Muscle of arm (tissue), 12 donors: ENCODE results near the gene CABLES1. TPM values are rescaled to one million over a fixed set of nuclear protein-coding genes. Genes with fewer than 3 reads are reported as not detected.
"Not testable (repeated sequence)": the region's sequence is repeated elsewhere in the genome, so short reads cannot be mapped to it uniquely, and the experiment has no call there.

Experiments
- DNase-seq: peaks from one replicate; pipeline ENCODE4 v3.0.0-alpha.2; 2013
- polyA plus RNA-seq, 12 donors: library from polyadenylated mRNA; unstranded; fragments of 120-200 nt; gene quantifications; one replicate each; pipeline ENCODE4 v1.2.1, GENCODE V29; 2013; ENCODE audit not compliant: insufficient read length in 12 of 12

Gene CABLES1
- polyA plus RNA-seq, 12 donors, result 5.1 to 14.9 (median 8.1) TPM; not detected in 1

GRCh38 chr18:23238651-23239349 is 103.5 kb downstream of the CABLES1 start:
- no peak for DNase-seq

GRCh38 chr18:23239350-23239692 is 104.0 kb downstream of the CABLES1 start:
- DNase-seq, result no peak

DNA sequence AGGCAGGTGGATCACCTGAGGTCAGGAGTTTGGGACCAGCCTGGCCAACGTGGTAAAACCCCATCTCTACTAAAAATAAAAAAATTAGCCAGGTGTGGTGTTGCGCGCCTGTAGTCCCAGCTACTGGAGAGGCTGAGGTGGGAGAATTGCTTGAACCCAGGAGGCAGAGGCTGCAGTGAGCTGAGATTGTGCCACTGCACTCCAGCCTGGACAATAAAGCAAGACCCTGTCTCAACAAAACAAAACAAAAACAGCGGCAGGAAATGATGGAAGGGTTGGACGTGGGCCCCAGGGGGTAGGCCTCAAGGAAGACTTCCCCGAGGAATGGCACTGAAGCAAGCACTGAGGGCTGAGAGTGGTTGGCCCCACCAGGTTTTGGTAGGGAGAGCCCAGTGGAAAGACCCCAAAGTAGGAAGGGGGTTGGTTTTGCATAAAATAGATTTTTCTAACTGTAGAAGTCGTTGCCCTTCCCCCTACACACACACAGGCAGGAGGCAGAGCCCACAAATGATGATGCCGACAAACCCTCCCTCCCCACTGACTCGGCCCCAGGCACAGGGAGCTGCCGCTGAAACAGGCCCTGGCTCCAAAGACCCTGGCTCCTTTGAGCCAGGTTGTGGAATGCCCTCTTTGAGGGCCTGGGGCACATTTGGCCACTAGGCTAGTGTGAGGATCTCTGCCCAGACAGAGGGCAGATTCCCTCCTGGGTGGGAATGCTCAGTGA is 104.8 kb downstream of the CABLES1 start:
- DNase-seq, result no peak

DNA sequence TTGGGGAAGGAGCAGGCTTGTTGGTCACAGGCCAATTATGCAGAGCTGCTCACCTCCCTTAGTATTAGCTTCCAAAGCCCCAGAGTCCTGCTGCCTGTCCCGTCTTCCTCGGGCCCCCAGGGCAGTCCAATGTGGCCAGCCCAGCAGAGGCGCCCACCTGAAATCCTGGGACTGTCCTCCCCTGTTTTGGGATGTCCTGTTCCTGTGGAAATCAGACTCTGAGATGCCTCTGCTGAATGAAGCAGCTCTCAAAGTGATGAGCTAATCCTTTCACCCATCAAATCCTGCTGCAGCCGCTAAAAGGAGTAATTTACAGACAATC is 105.3 kb downstream of the CABLES1 start:
- DNase-seq, result no peak

DNA sequence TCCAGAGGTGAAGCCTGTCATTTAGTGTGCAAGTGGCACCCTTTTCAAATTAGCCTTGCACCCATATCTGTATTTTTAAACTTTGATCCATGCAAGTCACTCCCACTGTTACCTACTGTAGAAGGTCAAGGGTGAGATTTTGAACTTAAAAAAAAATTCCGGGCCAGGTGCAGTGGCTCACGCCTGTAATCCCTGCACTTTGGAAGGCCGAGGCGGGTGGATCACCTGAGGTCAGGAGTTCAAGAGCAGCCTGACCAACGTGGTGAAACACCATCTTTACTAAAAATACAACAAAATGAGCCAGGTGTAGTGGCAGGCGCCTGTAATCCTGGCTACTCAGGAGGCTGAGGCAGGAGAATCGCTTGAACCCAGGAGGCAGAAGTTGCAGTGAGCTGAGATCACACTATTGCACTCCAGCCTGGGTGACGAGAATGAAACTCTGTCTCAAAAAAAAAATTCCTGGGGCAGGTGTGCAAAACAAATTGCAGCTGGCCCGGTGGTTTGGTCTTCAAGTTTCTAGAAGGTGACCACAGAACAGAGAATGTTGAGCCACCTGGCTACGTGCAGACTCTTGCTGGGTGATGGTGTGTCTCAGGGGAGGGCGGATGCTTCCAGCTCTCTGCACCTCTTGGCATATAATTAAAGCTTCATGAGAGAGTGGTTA is 106.7 kb downstream of the CABLES1 start:
- DNase-seq, result not testable (repeated sequence)

- no peak for DNase-seq
These were observed 107.9 kb downstream of the CABLES1 start for GRCh38 chr18:23243178-23243577.

DNA sequence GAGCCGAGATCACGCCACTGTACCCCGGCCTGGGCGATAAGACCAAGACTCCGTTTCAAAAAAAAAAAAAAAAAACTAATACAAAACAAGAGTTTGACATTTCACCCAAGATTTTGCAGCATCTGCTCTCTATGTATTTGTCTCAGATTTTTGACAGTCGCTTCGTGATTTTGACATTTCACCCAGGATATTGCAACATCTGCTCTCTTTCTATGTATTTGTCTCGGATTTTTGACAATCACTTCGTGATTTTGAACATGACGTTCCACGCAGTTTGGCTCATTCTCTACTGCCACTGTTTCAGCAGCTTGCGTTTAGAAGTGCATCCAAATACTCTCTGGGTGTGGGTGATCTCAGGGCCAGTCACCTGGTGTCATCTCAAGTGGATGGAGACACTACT is 108.5 kb downstream of the CABLES1 start:
- no peak for DNase-seq

- no peak for DNase-seq
These were observed 109.1 kb downstream of the CABLES1 start for GRCh38 chr18:23244401-23244800.

DNA sequence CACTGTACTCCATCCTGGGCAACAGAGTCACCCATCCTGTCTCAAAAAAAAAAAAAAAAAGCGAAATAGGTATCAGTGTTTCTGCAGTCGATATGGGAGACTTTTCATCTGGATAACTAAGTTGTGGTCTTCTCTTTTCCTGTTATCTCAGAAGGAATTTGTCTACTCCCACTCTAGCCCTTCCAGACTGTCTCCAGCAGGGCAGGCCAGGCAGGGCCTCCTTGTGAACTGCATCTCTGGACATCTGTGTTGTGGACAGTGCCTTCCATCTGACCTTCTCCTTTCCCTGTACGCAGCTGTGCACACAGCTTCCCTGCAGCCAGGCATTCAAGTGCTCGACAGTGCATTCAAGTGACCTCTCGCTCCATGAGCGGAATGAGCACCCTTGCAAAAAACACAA is 110.2 kb downstream of the CABLES1 start:
- DNase-seq, result no peak

DNA sequence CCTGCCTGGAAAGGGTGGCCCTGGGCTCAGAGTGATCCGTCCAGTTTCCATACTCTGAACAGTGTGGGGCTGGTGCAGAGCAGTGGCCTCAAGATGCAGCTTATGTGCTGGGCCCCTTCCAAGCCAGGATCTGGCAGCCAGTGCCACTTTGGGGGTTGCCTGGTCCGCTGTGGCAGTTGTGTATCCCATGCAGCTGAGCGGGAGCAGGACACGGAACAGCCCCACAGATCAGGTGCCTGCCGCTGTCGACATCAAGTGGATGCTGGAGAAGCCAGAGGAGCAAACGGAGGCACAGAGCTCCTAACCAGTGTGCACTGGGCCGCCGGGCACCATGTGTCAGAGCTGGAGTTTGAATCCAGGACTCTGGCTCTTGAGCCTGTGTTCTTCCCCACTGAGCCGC is 112.0 kb downstream of the CABLES1 start:
- no peak for DNase-seq

DNA sequence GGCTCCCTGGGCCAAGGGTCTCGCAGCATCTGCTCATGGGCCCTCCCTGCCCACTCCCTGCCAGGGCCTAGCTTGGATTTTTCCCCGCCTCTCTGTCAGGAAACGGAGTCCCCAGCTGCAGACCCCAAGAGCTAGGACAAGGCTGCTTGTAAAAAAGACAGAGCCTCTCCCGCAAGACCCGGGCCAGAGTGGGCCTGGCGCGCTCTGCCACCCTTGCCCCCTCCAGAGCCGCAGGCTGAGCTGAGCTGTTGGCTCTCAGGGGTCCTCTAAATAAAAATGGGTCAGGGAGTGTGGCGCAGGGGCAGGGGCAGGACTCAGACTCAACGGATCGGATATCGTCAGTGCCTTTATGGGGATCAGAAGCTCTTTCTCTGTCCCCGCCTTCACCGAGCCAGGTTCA is 112.6 kb downstream of the CABLES1 start:
- DNase-seq, result no peak

DNA sequence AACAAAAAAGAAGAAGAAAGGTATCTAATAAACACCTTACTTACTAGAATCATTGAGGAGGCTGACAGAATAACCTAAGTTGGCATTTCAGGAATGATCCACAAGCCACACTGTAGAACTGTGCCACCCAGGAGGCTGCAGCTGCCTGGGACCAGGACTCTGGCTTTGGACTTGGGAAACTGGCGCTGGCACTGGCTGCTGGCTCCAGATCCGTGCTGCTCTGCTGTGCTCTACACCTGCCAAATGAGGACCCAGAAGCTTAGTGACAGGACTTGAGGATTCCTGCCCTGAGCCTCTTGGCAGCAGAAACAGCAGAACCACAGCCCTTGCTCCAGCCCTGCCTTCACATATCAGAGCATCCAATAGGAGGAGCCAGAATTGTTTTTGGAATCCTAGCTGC is 113.5 kb downstream of the CABLES1 start:
- no peak for DNase-seq

GRCh38 chr18:23249348-23249747 is 114.1 kb downstream of the CABLES1 start:
- no peak for DNase-seq

DNA sequence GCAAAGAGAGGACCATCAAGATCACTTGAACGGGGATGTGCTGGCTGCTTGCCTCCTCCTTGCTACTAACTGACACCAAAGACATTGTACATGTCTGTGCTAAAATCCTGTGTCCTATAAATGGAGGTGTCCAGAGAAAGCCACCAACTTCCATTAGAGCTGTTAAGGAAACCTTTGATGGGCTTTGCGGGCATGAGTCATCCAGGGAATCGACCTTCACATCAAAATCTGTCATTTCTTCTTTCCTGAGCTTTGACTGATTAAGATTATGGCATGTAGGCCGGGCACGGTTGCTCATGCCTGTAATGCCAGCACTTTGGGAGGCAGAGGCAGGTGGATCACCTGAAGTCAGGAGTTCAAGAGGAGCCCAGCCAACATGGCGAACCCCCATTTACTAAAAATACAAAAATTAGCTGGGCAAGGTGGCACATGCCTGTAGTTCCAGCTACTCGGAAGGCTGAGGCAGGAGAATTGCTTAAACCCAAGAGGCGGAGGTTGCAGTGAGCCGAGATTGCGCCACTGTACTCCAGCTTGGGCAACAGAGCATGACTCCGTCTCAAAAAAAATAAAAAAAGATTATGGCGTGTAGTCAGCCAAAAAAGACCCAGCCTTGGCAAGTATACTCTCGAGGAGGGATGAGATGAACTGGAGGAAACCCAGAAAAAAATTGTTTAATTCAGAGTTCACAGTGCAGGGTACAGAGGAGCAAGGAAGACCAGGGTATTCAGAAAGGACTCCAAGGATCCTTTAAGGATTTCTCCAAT is 115.8 kb downstream of the CABLES1 start:
- no peak for DNase-seq

- no peak for DNase-seq
These were observed 118.3 kb downstream of the CABLES1 start for GRCh38 chr18:23253630-23254029.

GRCh38 chr18:23257137-23257536 is 121.9 kb downstream of the CABLES1 start:
- DNase-seq, result no peak

DNA sequence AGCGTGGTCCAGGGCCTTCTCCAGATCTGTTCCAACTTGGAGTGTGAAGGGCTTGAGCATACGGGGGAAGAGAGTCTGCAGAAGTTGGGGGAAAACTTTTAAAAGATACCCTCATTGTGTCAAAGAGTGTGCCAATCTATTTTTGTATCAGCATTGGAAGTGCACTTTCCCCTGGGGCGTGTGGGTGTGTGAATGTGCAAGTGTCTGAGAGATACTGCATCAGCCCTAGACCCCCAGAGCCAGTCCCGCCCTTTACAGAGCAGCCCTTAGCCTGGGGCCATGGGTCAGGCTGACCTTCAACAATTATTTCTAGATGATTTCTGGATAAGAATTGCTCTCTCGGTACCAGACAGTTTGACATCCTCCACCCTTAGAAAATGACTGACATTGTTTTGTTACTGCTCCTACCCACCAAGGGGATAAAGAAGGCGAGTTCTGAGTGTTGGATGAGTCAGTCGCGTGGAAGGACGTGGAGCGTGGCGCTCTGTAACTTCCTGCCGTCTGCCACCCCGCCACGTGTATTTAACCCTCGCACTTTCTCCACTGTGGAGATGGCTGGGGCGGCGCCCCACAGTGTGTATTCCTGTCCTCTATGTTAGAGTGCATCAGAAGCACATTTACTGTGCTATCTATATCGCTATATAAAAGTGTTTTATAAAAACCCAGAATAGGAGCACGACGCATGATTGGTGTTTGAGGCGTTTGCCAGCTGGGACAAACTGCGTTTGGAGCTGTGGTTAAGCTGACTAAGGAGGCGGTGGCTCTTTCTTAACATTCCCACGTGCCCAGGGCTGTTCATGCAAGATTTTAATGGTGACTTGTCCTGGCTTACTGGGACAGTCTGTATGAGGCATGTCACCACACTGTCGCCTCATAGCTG is 122.6 kb downstream of the CABLES1 start:
- DNase-seq, result no peak

DNA sequence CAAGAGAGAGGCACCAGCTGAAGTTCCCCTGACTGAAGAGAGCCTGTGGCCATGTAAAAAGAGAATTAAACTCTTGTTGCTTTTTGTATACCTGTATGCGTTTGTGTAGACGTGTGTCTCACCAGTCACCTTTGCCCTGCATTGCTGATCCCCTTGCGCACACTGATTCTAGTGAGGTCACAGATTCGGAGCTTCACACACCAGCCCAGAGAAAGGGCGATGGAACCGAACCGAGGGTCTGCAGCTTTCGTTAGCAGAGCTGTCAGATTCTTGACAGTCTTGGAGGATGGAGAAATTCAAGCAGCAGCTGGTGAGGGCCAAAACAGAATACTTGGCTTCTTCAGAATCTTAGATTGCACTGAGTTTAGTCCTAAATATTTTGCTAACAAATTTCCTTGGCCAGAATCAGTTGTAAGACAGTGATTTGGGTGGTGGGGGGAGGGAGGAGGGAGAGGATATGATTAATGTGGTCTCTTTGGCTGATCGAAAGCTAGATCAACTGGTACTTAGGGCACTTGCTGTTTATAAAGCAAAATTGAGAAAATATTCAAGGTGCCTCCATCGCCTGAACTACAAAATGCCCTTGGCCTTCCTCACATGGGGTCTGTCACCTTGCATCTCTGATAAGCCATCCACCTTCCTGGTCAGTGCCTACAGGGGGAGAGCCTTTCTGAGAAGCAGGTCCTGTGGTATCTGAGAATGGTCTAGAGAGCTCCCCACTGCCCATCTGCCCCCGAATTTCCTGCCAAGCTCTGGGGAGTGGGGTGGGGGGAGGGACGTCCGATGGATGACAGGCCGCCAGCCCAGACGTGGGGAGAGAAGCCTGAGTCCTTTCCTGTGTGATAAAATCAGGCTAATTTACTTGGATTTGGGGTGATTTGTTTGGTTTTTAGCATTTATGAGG is 123.5 kb downstream of the CABLES1 start:
- DNase-seq, result no peak

DNA sequence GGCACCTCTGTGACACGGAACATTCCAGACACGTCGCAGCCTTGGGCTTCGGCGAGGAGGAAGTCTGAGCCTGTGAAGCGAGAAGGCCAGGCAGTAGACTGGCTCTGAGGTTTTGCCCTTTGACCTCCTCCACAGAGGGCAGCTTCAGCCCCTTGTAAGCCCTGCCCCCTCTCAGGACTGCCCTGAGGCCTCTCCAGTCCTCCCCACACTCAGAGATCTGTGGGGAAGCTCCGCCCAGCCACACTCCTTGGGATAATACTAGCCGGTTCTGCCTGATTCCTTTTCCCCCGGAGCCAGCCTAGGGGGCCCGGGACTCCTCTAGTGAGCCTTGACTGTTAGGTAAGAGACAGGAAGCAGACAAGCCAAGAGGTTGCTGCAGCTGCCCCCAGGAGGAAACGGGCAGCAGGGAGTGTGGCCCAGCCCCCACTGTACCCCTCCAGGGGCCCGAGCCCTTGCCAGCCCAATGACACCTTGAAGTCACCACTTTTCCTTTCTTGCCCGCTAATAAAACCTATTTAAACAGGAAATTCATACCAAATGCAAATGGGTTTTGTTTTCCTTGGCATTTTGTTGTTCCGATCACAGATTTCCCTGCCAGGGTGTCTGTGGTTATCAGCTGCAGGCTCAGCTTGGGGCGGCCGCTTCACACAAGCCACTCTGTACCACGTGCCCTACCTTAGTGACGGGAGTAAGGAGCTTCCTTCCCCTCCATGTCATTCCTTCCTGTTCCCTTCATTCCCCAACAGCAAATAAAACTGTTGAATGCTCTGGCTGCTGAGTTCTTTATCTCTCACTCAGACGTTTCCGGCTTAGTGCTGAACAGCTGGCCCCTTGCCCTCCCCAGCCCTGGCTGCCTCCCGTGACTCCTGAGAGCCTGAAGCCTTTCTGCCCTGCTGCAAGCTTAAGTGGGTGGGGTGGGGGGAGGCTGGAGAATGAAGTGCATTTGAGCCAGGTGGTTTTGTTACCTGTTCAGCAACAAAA is 124.7 kb downstream of the CABLES1 start:
- peak; percentile 64 for DNase-seq
